Measurements from ENCODE around the gene DHX29.
A peak's percentile ranks its signal among the peaks of the same experiment; 100 is the strongest.

DHX29 gene

DNA sequence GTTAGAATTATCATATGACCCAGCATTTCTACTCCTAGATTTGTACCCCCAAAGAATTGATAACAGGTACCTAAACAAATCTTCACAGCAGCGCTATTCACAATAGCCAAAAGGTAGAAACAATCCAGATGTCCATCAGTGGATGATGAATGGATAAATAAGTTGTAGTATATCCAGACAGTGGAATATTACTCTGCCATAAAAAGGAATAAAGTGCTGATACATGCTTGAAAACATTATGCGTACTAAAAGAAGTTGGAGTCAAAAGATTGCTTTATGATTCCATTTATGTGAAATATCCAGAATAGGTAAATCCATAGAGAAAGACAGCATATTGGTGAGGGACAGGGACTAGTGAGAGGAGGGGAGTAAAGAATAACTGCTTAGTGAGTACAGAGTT is 26.3 kb upstream of the DHX29 start:
- TF ChIP-seq, protein P1, sequence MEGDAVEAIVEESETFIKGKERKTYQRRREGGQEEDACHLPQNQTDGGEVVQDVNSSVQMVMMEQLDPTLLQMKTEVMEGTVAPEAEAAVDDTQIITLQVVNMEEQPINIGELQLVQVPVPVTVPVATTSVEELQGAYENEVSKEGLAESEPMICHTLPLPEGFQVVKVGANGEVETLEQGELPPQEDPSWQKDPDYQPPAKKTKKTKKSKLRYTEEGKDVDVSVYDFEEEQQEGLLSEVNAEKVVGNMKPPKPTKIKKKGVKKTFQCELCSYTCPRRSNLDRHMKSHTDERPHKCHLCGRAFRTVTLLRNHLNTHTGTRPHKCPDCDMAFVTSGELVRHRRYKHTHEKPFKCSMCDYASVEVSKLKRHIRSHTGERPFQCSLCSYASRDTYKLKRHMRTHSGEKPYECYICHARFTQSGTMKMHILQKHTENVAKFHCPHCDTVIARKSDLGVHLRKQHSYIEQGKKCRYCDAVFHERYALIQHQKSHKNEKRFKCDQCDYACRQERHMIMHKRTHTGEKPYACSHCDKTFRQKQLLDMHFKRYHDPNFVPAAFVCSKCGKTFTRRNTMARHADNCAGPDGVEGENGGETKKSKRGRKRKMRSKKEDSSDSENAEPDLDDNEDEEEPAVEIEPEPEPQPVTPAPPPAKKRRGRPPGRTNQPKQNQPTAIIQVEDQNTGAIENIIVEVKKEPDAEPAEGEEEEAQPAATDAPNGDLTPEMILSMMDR (IDR thresholded peaks at IDR 0.05; ENCODE audit: insufficient read depth, low read length, poor library complexity, severe bottlenecking): no peak
- Histone ChIP-seq H3K36me3 (ENCODE audit: control insufficient read depth, insufficient read depth, low read length) (peaks cover 2% of the 10 kb centered on the region), H3K4me3 (replicated peaks; ENCODE audit: low read depth, low read length) (no peak overlapping the region), H3K27me3 (replicated peaks; ENCODE audit: control insufficient read depth, insufficient read depth, low read length) (no peaks in the 10 kb centered on the region)
- no peak for DNase-seq (ENCODE audit: extremely low read depth, insufficient read length)

DNA sequence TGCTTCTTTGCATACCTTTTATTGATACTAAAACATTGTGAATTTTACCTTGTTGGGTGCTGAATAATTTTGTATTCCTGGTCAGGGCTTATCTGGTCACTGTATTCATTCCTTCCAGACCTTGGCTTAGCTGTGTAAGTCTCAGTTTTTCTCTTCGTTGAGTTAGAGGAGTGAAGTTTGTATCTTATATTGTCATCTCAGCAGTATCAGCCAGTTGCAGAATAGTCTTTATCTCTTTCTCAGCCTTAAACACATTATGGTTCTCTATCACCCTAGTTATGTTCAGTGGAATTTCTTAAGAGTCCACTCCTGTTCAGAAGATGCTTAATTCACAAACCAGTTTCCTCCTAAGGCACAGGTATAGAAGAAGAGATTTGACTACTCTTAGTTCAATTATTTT is 25.5 kb upstream of the DHX29 start:
- H3K27me3 ChIP-seq (replicated peaks; ENCODE audit: control insufficient read depth, insufficient read depth, low read length): no peaks in the 10 kb centered on the region
- TF ChIP-seq, protein P1 (IDR thresholded peaks at IDR 0.05; ENCODE audit: insufficient read depth, low read length, poor library complexity, severe bottlenecking): no peak
- H3K4me3 ChIP-seq (replicated peaks; ENCODE audit: low read depth, low read length): no peak overlapping the region
- no peak for DNase-seq (ENCODE audit: extremely low read depth, insufficient read length)
- peaks cover 2% of the 10 kb centered on the region for H3K36me3 ChIP-seq (ENCODE audit: control insufficient read depth, insufficient read depth, low read length)

DNA sequence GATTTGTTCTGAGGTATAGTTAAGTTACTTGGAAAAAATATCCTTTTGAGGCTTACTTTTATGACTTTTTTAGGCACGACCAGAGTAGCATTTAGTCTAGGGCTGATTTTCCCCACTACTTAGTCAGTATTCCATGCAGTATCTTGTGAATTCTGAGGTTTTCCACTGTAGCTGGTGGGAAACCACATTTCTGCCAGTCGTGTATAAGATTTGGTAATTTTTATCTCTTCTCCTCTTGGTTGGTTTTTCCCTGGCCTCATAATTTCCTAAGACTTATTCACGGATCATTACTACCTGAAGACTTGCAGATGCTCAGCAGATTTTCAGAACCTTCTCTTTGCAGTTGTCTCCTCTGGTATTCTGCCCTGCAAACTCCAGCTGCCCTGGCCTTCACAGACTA is 23.8 kb upstream of the DHX29 start:
- H3K4me3 ChIP-seq (replicated peaks; ENCODE audit: low read depth, low read length): no peak overlapping the region
- TF ChIP-seq, protein P1 (IDR thresholded peaks at IDR 0.05; ENCODE audit: insufficient read depth, low read length, poor library complexity, severe bottlenecking): no peak
- H3K27me3 ChIP-seq (replicated peaks; ENCODE audit: control insufficient read depth, insufficient read depth, low read length): no peaks in the 10 kb centered on the region
- H3K36me3 ChIP-seq (ENCODE audit: control insufficient read depth, insufficient read depth, low read length): peaks cover 3% of the 10 kb centered on the region
- no peak for DNase-seq (ENCODE audit: extremely low read depth, insufficient read length)

DNA sequence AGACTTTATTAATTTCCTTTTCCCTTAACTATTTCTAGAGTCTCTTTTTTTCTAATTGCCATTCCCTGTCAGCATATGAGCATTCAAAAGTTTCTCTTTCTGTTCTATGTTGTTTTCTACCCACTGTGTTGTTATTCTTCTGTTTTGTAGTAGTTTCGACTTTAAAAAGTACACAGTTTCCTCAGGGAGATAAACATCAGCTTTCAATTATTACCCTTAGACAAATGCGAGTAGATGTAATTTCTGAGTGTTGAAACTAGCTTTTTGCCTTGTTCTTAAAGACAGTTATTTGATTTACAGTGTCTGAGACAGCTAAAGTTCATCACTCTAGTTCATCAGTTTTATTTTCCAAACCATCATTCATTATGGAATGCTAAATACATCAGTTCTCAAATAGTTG is 19.8 kb upstream of the DHX29 start:
- H3K27me3 ChIP-seq (replicated peaks; ENCODE audit: control insufficient read depth, insufficient read depth, low read length): no peaks in the 10 kb centered on the region
- H3K36me3 ChIP-seq (ENCODE audit: control insufficient read depth, insufficient read depth, low read length): peaks cover 4% of the 10 kb centered on the region
- no peak for DNase-seq (ENCODE audit: extremely low read depth, insufficient read length)
- TF ChIP-seq, protein P1 (IDR thresholded peaks at IDR 0.05; ENCODE audit: insufficient read depth, low read length, poor library complexity, severe bottlenecking): no peak
- H3K4me3 ChIP-seq (replicated peaks; ENCODE audit: low read depth, low read length): no peak overlapping the region

DNA sequence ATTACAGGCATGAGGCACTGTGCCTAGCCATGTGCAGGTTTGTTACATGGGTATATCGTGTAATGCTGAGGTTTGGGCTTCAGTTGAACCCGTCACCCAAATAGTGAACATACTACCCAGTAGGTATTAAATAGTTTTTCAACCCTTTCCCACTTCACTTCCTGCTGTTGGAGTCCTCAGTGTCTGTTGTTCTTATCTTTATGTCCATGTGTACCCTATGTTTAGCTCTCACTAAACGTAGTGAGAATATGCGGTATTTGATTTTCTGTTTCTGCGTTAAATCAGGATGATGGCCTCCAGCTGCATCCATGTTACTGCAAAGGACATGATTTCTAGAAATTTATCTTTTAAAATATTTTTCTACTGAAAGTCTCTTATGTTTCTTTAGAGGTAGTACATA is 18.1 kb upstream of the DHX29 start:
- DNase-seq (ENCODE audit: extremely low read depth, insufficient read length): no peak
- TF ChIP-seq, protein P1 (IDR thresholded peaks at IDR 0.05; ENCODE audit: insufficient read depth, low read length, poor library complexity, severe bottlenecking): no peak
- H3K36me3 ChIP-seq (ENCODE audit: control insufficient read depth, insufficient read depth, low read length): peaks cover 1% of the 10 kb centered on the region
- no peak overlapping the region for H3K4me3 ChIP-seq (replicated peaks; ENCODE audit: low read depth, low read length)
- no peaks in the 10 kb centered on the region for H3K27me3 ChIP-seq (replicated peaks; ENCODE audit: control insufficient read depth, insufficient read depth, low read length)

DNA sequence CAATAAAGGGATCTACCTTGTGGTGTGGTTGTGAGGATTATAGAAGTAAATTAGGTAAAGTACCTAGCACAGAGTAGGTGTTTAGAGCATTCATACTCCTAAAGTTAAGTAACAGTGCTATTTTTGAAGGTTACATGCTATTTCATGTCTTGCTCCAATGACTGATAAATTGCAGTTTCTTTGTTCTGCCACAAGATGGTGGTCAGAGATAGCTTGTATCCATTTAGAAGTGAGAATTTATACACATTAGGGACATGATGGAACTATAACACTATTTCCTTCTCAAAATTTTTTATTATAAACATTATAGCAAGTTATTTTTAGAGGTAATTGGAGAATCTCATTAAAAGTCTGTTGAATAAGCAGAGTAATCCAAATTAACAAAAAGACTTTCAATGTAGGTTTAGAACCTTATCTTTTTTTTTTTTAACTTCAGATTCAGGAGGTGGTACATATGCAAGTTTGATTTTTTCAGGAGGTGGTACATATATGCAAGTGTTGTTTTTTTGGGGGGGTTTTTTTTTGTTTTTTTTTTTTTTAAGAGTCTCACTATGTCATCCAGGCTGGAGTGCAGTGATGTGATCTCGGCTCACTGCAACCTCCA is 17.4 kb upstream of the DHX29 start:
- TF ChIP-seq, protein P1 (IDR thresholded peaks at IDR 0.05; ENCODE audit: insufficient read depth, low read length, poor library complexity, severe bottlenecking): peak; percentile 56
- Histone ChIP-seq H3K27me3 (replicated peaks; ENCODE audit: control insufficient read depth, insufficient read depth, low read length) (no peaks in the 10 kb centered on the region), H3K4me3 (replicated peaks; ENCODE audit: low read depth, low read length) (no peak overlapping the region), H3K36me3 (ENCODE audit: control insufficient read depth, insufficient read depth, low read length) (peaks cover 1% of the 10 kb centered on the region)
- no peak for DNase-seq (ENCODE audit: extremely low read depth, insufficient read length)

Data from GM06990 (cell line).